Testis (tissue), 3 donors: Measurements from ENCODE around the gene TDP2. TPM values are rescaled to one million over a fixed set of nuclear protein-coding genes. Genes with fewer than 3 reads are reported as not detected.

Experiments used
- DNase-seq: peaks from one replicate; pipeline ENCODE4 v3.0.0-alpha.2; 2019
- H3K27ac ChIP-seq, 2 donors: fragments of 200-600 bp; sonication (generic); one replicate each; pipeline ENCODE4 v1.5.1; 2019
- H3K27me3 ChIP-seq: fragments of 200-600 bp; sonication (generic); one replicate; pipeline ENCODE4 v1.5.1; 2019
- H3K36me3 ChIP-seq: fragments of 200-600 bp; sonication (generic); one replicate; pipeline ENCODE4 v1.5.1; 2017; ENCODE audit warnings: low read depth; ENCODE audit errors: missing control alignments
- H3K4me1 ChIP-seq: fragments of 200-600 bp; sonication (generic); one replicate; pipeline ENCODE4 v1.5.1; 2019
- H3K4me3 ChIP-seq, 2 donors: fragments of 200-600 bp; sonication (generic); one replicate each; pipeline ENCODE4 v1.5.1; 2017 to 2019
- H3K9me3 ChIP-seq: fragments of 200-600 bp; sonication (generic); one replicate; pipeline ENCODE4 v1.5.1; 2017
- CTCF ChIP-seq, 3 experiments: fragments of 450-650 bp in 2 of 3; fragments of 200-600 bp in 1 of 3; sonication (generic) in 1 of 3; IDR thresholded peaks; one replicate each; pipeline ENCODE4 v1.5.1; 2016 to 2019; ENCODE audit warnings: antibody characterized with exemption in 3 of 3, mild to moderate bottlenecking in 2 of 3, moderate library complexity in 1 of 3
- POLR2A ChIP-seq: fragments of 450-650 bp; IDR thresholded peaks from one replicate; pipeline ENCODE4 v1.6.1; 2017; ENCODE audit warnings: antibody characterized with exemption, mild to moderate bottlenecking, moderate library complexity
- WGBS, 2 donors: methylation state at CpG; one replicate each; pipeline ENCODE4 v1.1.5; 2018; 5-methylcytosine and 5-hydroxymethylcytosine counted together
- intact Hi-C: fragments of 100-400 bp; cut with DNase I; formaldehyde crosslinking; loops from one replicate; pipeline ENCODE4 v1.15.1; 2023; ENCODE audit warnings: low total_unique reads
- polyA plus RNA-seq: library from polyadenylated mRNA; stranded (reverse); fragments of 350-450 nt; fragmentation: Illumina TruSeq; extraction: RNeasy Lipid Tissue Mini Kit (QIAGEN cat#74804); gene quantifications from one replicate; pipeline ENCODE4 v1.2.3, GENCODE V29; 2014; ENCODE audit warnings: low read depth, low replicate concordance; ENCODE audit not compliant: insufficient read depth
- total RNA-seq, 2 donors: library from RNA; depleted of rRNA; stranded (reverse); fragments of >200 nt; gene quantifications; one replicate each; pipeline ENCODE4 v1.2.3, GENCODE V29; 2016

The TDP2 gene
- total and polyA plus RNA-seq, 3 donors from 2014 or later, result 37.2 to 46.0 (median 37.4) TPM

DNA sequence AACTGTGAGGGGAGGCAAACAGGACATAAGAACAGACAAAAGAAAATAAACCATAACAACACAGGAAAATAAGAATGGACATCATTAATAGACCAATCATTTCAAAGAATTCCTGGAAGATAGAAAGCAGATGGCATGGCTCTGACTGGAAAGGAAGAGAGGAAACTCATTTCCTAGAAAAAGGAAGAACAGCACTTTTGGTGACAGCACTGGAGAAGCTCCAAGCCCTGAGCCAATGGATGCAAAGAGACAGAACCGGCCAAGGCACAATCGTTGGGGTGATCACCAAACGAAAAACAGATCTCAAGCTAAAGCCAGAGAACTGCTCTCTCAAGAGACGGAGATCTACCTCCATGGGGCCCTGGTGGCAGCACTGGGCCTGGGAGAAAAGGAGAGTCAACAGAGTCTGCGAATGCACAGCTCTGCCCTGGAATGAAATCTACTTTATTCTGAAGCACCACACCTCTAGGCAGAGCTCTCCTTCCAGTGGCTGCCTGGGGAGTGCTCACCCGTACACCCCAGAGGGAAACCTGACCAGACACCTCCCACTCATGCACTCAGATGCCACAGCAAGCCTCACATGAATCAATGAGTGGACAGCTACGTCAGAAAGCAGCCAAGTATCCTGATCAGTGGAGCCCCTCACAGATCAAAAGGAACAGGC lies 44.9 kb downstream of the TDP2 start:
- no peak for DNase-seq
- Histone ChIP-seq H3K27me3 (no peaks in the 10 kb centered on the region), H3K27ac (no peak overlapping the region), H3K9me3 (no peaks in the 10 kb centered on the region), H3K4me3 (no peak overlapping the region), H3K4me1 (no peaks in the 10 kb centered on the region), H3K36me3 (no peaks in the 10 kb centered on the region)
- 69% methylated on average over 7 of the region's 7 CpGs for WGBS, 2 donors
- intact Hi-C loops, result no loop called here
- TF ChIP-seq POLR2A (no peak), CTCF (IDR thresholded peaks at IDR 0.05) (no peak)

GRCh38 chr6:24620637-24621036 lies 46.1 kb downstream of the TDP2 start:
- no peaks in the 10 kb centered on the region for H3K9me3 ChIP-seq
- intact Hi-C loops, result no loop called here
- H3K27me3 ChIP-seq, result no peaks in the 10 kb centered on the region
- no peak overlapping the region for H3K4me3 ChIP-seq
- DNase-seq, result no peak
- no peaks in the 10 kb centered on the region for H3K36me3 ChIP-seq
- H3K4me1 ChIP-seq, result no peaks in the 10 kb centered on the region
- TF ChIP-seq POLR2A (no peak), CTCF (IDR thresholded peaks at IDR 0.05) (no peak)
- 95 to 97% methylated on average over 3 of the region's 3 CpGs for WGBS, 2 donors
- H3K27ac ChIP-seq, result no peak overlapping the region

DNA sequence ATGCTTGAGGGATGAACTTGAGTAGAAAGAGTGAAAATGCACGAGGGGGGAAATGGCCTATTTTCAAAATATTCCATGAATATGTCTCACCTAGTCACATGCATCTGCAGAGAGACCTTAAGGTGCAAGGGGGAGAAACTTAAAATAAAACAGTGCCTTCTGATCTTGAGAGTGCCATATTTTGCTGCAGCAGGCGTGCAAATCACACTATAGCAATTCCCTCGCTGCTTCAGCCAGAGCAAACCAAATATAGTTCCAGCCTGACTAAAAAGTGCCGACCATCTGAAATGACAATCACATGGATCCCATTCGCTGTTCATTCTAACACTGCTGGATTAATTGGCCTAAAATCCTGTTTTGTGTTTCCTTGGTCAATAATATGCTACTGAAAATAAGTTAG lies 47.0 kb downstream of the TDP2 start:
- Histone ChIP-seq H3K4me3 (no peak overlapping the region), H3K4me1 (no peaks in the 10 kb centered on the region), H3K36me3 (no peaks in the 10 kb centered on the region), H3K27me3 (no peaks in the 10 kb centered on the region), H3K9me3 (no peaks in the 10 kb centered on the region), H3K27ac (no peak overlapping the region)
- TF ChIP-seq POLR2A (no peak), CTCF (IDR thresholded peaks at IDR 0.05) (no peak)
- intact Hi-C loops, result no loop called here
- 87 to 95% methylated on average over 5 of the region's 5 CpGs for WGBS, 2 donors
- DNase-seq, result no peak

DNA sequence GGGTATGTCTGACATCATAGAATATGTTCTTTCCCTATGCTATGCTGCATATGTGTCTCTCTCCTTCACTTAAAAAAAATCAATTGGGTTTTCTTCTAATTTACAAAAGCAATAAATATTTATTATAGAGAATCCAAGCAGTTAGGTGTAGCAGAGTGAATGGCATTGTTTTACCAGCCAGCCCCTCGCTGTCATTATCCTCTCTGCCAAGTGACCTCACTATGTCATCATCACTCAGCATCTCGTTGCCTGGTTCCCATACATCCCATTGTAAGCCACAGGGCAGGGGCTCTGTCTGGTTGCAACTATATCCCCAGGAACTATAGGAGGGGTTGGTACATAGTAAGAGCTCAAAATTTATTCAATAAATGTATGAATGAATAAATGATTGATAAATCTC lies 52.1 kb downstream of the TDP2 start:
- H3K4me1 ChIP-seq, result no peaks in the 10 kb centered on the region
- no peak overlapping the region for H3K4me3 ChIP-seq
- intact Hi-C loops, result no loop called here
- no peak for TF ChIP-seq CTCF (IDR thresholded peaks at IDR 0.05)
- no peak for TF ChIP-seq POLR2A
- H3K36me3 ChIP-seq, result no peaks in the 10 kb centered on the region
- H3K27ac ChIP-seq, result no peak overlapping the region
- 66 to 69% methylated on average over 2 of the region's 2 CpGs for WGBS, 2 donors
- H3K9me3 ChIP-seq, result no peaks in the 10 kb centered on the region
- no peak for DNase-seq
- H3K27me3 ChIP-seq, result no peaks in the 10 kb centered on the region

GRCh38 chr6:24614043-24614420 lies 52.7 kb downstream of the TDP2 start:
- Histone ChIP-seq H3K4me3 (no peak overlapping the region), H3K36me3 (no peaks in the 10 kb centered on the region), H3K9me3 (no peaks in the 10 kb centered on the region), H3K4me1 (no peaks in the 10 kb centered on the region), H3K27ac (no peak overlapping the region), H3K27me3 (no peaks in the 10 kb centered on the region)
- peak; percentile 61 for DNase-seq
- intact Hi-C loops, result no loop called here
- 47 to 52% methylated on average over 7 of the region's 7 CpGs for WGBS, 2 donors
- TF ChIP-seq POLR2A (no peak), CTCF (IDR thresholded peaks at IDR 0.05) (no peak)
